Stomach (tissue), 4 donors: ENCODE measurements around the gene REP15.

ENCODE experiments used
- CTCF ChIP-seq, 7 experiments: fragments of 450-650 bp in 4 of 7; fragments of 200-600 bp in 3 of 7; sonication (generic) in 3 of 7; IDR thresholded peaks; one replicate each; pipeline ENCODE4 v1.5.1; 2016 to 2019; ENCODE audit warnings: antibody characterized with exemption in 7 of 7, control low read depth in 2 of 7, mild to moderate bottlenecking in 1 of 7
- POLR2A ChIP-seq, 4 donors: fragments of 450-650 bp; IDR thresholded peaks; one replicate each; pipeline ENCODE4 v1.6.1; 2016; ENCODE audit warnings: antibody characterized with exemption in 4 of 4, control low read depth in 2 of 4, mild to moderate bottlenecking in 1 of 4, moderate library complexity in 1 of 4
- POLR2AphosphoS5 ChIP-seq, 3 donors: sonication (generic); formaldehyde crosslinking; IDR thresholded peaks; one replicate each; pipeline ENCODE4 v1.6.1; 2016; ENCODE audit warnings: antibody characterized with exemption in 3 of 3

DNA sequence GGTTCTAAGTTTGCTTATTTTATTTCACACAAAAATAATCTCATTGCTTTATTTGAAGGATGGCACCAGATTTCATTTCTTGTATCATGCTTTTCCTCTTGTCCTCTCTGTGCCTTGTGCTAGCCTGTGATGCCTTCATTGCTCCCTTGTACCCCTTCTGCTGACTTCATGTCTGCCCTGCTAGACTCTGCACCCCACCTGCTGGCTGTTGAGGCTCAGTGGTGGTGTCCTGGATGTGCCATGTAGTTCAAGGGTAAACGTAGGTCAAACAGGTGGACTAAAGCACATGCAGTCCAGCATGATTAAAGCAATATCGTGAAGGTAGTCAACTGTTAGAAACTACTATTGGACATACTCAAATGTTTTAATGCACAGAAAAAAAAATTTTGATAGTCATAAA, 36.0 kb downstream of the REP15 start:
- TF ChIP-seq POLR2A (IDR thresholded peaks at IDR 0.05) = no peak
- TF ChIP-seq CTCF (IDR thresholded peaks at IDR 0.05) = peak in 1 of 7 experiments; percentile 7
- no peak for TF ChIP-seq POLR2AphosphoS5 (IDR thresholded peaks at IDR 0.05)
